A673 (cell line): ENCODE data around the gene CPSF7.

Experiments
- EZH2 ChIP-seq: fragments of 200-600 bp; sonication (generic); IDR thresholded peaks from 2 replicates; pipeline ENCODE4 v1.6.1; 2017; ENCODE audit warnings: borderline replicate concordance, low read depth, mild to moderate bottlenecking, mixed read lengths, antibody characterized with exemption, low read length; ENCODE audit not compliant: poor library complexity, severe bottlenecking
- TF ChIP-seq, protein P1 (sequence below): fragments of 300-800, 200-600 bp; sonication (generic); conservative IDR thresholded peaks from 2 replicates; pipeline ENCODE4 v1.5.1; 2017; ENCODE audit warnings: low read depth, mild to moderate bottlenecking, antibody characterized with exemption, low read length, moderate library complexity, mixed read lengths

DNA sequence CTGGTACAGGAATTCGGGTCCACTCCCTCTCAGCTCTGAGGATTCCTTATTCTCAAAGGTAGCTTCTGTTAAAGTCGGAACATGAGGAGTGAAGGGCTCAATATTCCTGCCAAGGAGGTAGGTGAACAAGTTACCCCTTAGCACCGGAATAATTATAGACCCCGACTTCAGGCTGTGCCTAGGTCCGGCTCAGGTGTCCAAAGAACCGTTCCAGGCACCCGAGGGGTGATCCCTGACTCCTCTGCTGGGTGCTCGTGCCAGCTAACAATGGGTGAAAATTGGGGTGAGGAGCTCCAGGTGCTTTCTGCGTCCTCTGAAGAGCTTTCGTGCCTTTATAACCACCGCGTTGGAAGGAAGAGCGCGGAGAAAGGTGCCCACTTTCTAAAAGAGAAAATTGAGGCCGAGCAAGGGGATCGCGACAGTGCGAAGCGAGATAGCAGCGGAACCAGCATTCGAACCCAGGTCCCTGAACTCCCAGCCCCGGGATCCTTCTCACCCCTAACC is 68.5 kb downstream of the CPSF7 start:
- TF ChIP-seq, protein P1, sequence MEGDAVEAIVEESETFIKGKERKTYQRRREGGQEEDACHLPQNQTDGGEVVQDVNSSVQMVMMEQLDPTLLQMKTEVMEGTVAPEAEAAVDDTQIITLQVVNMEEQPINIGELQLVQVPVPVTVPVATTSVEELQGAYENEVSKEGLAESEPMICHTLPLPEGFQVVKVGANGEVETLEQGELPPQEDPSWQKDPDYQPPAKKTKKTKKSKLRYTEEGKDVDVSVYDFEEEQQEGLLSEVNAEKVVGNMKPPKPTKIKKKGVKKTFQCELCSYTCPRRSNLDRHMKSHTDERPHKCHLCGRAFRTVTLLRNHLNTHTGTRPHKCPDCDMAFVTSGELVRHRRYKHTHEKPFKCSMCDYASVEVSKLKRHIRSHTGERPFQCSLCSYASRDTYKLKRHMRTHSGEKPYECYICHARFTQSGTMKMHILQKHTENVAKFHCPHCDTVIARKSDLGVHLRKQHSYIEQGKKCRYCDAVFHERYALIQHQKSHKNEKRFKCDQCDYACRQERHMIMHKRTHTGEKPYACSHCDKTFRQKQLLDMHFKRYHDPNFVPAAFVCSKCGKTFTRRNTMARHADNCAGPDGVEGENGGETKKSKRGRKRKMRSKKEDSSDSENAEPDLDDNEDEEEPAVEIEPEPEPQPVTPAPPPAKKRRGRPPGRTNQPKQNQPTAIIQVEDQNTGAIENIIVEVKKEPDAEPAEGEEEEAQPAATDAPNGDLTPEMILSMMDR: no peak
- no peak for TF ChIP-seq EZH2
